ENCODE measurements around the gene GAPVD1.
"Not testable (repeated sequence)": the region's sequence is repeated elsewhere in the genome, so short reads cannot be mapped to it uniquely, and the experiment has no call there.

GAPVD1 gene

DNA sequence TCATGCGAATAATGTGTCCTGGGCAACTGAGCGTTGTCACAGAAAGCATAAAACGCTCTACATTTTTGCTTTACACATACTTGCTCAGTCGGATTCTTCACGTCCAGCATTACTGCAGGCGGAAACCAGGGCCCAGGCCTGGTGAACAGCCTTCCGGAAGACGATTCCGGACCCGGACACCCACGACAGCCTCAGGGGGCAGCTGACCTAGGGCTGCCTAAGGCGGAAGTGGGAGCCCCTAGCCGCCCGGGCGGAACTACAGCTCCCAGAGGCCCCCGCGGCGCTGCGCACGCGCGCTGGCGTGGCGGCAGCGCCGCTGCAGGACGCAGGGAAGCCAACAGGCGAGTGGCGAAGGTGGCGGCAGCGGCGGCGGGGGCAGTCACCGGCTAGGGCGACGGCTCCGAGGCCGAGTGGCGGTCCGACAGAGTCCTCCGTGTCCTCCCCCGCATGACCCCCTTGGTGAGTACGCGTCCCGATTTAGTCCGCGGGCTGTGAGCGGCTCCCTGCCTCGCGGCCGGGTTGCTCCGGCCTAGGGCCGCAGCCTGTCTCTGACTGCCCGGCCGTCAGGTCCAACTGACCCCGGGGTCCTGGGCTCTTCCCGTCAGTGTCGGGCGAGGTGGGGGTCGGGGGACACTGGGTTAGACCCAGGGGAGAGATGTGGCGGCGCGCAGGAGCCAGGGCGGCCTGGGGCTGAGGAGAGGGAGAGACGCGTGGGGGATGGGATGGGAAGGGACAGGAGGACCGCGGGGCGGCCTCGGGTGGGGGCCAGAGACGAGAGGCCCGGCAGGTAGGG, at the start of gene GAPVD1:
Gene GAPVD1, plus strand, starts transcription at position 326 of the 793 bp plus-strand sequence. CDS start 37,096 bp downstream, outside the sequence.
- peak; percentile 99 for DNase-seq

DNA sequence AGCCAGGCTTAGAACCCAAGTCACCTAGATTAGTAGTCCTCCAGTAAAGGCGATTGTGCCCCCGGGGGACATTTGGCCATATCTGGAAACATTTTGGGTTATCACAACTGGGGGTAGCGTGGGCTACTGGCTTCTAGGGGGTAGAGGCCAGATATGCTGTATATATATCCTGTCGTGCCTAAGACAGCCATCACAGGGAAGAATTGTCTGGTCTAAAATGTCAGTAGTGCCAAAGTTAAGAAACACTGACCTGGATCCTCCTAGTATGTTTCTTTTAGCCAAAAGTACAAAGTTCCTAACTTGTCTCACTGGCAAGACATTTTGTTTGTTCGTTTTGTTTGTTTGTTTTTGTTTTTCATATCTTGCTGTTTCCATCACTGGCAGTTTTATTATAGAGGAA, 47.4 kb upstream of the GAPVD1 start:
- no peak for DNase-seq

GRCh38 chr9:125218621-125219020, 43.0 kb upstream of the GAPVD1 start:
- DNase-seq: no peak

DNA sequence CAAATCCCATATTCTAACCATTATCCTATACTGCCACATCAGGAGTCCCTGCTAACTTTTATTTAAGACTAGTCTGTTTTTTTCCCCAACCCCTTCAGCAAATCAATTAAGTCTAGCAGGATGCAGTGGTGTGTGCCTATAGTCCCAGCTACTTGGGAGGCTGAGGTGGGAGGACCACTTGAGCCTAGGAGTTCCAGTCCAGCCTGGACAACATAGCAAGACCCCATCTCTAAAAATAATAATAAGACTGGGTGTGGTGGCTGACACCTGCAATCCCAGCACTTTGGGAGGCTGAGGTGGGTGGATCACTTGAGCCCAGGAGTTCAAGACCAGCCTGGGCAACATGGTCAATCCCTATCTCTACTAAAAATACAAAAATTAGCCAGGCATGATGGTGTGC, 36.8 kb upstream of the GAPVD1 start:
- DNase-seq: not testable (repeated sequence)

GRCh38 chr9:125227761-125228160, 33.9 kb upstream of the GAPVD1 start:
- DNase-seq: no peak

DNA sequence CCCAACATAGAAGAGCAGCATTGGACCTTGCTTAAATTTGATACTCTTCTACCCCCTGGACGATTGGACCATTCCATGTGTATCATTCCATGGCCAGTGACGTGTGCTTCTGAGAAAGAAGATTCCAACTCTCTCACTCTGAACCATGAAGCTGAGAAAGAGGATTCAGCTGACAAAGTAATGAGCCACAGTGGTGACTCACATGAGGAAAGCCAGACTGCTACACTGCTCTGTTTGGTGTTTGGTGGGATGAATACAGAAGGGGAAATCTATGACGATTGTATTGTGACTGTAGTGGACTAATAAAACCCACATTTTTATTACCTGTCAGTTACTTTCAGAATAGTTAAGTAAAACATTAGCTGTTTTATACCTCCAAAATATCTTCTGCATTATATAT, 27.9 kb upstream of the GAPVD1 start:
- DNase-seq: peak; percentile 68

DNA sequence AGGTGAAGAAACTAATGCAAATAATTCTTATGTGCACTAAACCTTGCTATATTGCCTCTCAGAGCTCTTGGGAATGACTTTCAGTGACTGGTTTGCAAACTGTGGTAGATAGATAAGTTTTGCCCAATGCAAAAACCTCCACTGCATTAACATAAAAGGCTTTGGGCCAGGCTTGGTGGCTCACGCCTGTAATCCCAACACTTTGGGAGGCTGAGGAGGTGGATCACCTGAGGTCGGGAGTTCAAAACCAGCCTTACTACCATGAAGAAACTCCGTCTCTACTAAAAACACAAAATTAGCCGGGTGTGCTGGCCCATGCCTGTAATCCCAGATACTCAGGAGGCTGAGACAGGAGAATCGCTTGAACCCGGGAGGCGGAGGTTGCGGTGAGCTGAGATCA, 27.5 kb upstream of the GAPVD1 start:
- peak; percentile 51 for DNase-seq

- DNase-seq: peak; percentile 20
Measured at GRCh38 chr9:125235804-125236519, 25.7 kb upstream of the GAPVD1 start.

- peak; percentile 23 for DNase-seq
Measured at GRCh38 chr9:125236520-125237159, 25.0 kb upstream of the GAPVD1 start.

DNA sequence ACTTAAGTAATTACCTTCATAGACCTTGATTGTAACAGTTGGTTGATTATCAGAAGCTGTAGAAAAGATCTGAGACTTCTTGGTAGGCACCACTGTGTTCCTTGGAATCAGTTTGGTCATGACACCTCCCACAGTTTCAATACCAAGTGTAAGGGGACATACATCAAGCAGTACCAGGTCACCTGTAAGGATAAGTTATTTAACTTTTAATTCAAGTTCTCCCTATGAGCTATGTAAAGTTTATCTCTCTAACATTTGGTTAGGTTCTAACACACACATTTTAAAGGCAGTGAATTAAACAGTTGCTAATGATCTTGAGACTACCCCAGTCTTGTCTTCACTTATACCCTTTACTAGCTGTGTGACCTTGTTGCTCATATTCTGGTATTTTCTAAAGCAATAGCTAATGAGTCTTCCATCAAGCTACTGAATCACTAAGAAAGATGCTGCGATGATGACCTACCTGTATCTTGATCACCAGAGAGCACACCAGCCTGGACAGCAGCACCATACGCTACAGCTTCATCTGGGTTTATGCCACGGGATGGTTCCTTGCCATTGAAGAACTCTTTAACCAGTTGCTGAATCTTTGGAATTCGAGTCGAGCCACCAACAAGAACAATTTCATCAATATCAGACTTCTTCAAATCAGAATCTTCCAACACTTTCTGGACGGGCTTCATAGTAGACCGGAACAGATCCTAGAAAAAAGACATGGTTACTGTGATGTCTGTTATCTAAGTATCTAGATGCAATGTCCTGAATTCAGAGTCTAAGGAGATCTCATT, 23.3 kb upstream of the GAPVD1 start:
- DNase-seq: no peak

GRCh38 chr9:125238915-125239446, 22.6 kb upstream of the GAPVD1 start:
- no peak for DNase-seq

DNA sequence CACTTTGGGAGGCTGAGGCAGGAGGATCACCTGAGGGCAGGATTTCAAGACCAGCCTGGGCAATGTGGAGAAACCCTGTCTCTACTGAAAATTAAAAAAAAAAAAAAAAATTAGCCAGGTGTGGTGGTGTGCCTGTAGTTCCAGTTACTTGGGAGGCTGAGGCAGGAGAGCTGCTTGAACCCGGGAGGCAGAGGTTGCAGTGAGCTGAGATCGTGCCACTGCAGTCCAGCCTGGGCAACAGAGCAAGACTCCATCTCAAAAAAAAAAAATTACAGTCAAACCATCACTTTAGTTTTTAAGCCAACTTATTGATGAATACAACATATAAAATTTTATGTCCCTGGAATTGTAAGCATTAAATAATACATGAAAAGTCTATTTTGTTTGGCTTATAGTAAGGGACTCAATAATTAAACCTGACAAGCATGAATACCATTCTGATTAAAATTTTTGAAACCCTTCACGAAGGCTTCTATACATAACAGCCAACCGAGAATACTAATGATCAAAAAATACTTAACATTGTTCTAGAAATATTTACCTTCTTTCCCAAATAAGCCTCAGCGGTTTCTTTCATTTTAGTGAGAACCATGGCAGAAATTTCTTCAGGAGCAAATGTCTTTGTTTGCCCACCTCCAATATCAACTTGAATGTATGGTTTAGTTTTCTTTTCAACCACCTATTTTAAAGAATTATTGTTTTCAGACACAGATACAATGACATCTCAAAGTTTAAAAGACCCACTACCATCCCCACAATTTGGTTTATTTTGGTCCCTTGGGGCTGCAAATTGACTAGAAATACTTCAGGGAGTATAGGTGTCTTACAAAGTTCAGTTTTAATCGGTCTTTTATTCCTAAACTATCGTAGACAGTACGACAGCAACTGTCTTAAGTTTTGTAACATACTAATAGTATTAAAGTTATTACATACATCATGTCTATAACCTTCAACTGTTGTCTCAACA, 21.7 kb upstream of the GAPVD1 start:
- no peak for DNase-seq

- peak; percentile 70 for DNase-seq
Measured at GRCh38 chr9:125240649-125240999, 21.0 kb upstream of the GAPVD1 start.

DNA sequence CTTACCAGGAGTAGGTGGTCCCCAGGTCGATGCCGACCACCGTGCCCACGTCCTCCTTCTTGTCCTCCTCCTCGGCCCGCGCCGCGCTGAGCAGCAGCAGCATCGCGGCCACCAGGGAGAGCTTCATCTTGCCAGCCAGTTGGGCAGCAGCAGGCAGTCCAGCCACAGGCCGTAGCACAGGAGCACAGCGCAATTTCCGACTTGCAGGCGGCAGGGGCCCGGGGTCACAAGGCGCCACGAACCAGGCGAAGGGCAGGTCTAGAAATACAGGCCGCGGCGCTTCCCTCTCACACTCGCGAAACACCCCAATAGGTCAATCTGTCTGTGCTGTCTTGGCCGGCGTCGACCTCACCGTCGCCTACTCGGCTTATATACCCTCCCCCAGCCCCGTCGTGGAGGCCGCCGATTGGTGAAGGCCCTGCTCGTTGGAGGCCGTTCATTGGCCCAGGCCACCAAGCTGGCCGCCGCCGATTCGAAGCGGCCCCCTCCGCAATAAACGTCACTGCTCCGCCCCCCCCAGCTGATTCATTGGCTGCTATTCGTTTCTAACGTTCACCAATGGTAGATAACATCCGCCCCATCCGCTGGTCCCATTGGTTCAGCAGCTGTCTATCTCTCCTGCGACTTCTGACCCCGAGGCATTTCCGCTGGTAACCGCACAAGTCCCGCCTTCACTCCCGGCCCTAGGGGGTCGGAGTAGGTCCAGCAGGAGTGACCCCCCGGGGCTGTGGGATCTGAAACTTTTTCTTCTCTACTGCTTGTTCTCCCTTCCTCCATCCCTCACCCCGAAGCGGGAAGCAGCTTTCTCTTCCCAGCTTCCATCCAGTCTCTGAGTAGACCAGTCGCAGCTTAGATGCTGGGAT, 20.4 kb upstream of the GAPVD1 start, which contains the start of gene HSPA5:
Gene HSPA5, minus strand, starts transcription at position 344 of the 863 bp plus-strand sequence. Its CDS starts 217 bp downstream, at position 127.
- peak; percentile 100 for DNase-seq

GRCh38 chr9:125241863-125242739, 19.5 kb upstream of the GAPVD1 start:
- DNase-seq: peak; percentile 76

- DNase-seq: no peak
Measured at GRCh38 chr9:125243792-125244260, 17.8 kb upstream of the GAPVD1 start.

GRCh38 chr9:125246261-125246667, 15.4 kb upstream of the GAPVD1 start:
- no peak for DNase-seq

DNA sequence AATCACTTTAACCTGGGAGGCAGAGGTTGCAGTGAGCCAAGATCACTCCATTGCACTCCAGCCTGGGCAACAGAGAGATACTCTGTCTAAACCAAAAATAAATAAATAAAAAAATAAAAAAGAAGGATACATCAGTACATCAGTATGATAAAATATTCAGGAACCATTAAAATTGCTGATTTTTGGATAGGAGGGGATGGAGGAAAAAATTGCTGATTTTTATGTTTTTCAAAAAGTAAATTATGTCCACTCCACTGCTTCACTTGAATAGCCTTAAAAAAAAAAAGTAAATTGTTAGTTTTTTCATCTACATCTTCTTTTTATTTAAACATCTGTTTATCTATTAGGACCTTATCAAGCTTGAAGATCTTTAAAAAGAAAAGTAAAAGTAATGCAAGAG, 7.4 kb upstream of the GAPVD1 start:
- no peak for DNase-seq

- peak; percentile 31 for DNase-seq
Measured at GRCh38 chr9:125255781-125256391, 5.7 kb upstream of the GAPVD1 start.
